T-helper 2 cell (primary cell): ENCODE measurements around the gene LRP1B.

ENCODE experiments used
- DNase-seq, 5 experiments: peaks; one replicate each; pipeline versions ENCODE4 v3.0.0 to v3.0.0-alpha.2; 2012 to 2022

Gene LRP1B

DNA sequence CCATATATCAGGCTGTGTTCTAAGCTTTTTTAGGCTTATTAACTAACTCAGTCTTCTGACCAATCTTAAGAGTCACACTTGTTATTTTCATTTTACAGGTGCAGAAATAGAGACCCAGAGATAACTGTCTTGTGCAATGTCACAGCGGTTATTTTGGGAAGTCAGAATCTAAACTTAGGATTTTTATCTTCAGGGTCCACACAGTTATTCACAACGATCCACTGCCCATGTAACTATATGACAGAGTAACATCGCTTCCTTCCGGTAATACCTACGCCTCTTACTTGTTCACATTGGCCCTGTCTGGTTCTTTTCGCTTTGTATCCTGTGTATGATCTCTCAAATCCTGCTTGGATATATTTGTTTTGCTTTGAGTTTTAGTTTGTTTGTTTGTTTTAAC, 631.7 kb downstream of the LRP1B start:
- no peak for DNase-seq

DNA sequence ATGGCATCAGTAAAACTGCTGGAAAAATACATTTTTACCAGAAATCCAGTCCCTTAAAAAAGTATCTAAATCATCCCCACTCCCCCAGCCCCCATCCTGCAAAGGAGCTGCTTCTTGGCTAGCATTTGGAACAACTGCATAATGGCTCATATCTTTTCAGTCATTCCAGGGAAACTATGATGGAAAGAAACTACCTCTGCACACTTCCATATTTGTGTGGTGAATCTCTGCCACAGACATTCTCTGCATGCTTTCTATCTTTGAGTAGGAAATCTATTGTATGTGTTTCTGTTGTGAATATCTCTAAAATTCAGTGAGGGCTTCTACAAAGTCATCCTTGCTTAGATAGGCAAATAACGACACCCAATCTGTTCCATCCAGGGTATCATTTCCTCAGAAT, 632.3 kb downstream of the LRP1B start:
- no peak for DNase-seq

DNA sequence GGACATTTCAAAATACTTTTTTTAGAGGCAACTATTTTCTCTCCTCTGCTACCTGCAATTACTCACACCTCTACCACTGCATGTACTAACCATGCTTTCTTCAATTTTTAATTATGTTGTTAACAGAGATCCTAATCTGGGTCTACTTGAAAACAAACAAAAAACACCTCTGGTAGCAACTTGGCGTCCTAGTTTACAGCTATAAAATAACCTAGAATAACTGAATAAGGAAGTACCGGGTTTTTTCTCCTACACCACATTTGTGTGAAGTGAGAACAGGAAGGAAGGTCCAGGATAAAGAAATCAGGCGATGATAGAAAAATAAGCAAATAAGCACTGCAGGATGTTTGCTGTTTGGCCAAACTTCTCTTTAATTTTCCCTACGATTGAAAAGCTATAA, 633.5 kb downstream of the LRP1B start:
- DNase-seq: peak in 1 of 5 experiments; percentile 2

DNA sequence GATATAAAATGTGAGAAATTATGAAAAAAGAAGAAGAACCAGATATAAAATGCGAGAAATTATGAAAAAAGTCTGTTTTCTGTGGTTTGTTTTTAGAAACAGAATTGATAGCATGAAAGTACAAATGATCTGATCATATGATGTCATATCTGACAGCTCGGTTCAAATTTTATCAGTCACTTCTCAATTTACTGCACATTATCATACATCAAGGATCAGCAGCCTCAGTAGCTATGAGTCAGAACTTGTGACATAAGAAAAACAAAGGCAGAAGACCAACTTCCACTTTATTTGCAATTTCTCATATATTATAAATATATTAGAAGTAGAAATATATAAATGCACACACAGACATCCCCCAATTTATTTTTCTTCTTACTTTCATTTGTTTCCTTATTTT, 634.0 kb downstream of the LRP1B start:
- no peak for DNase-seq

DNA sequence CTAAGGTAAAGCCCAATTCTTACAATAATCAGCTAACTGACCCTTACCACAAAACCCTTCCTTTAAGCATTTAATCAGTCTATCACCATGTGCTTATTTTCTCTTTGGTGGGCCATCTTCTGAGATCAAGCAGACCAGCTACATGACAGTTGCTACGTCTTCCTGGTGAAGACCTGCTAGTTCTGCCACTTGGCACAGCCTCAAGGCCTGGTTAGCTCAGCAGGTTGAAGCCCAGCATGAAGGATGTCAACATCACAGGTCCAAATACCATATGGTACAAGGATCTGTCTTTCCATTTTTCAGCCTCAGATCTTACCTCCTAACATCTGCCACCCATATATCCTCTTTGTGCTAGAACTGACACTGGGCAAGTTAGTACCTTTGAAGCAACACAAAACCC, 636.9 kb downstream of the LRP1B start:
- no peak for DNase-seq

DNA sequence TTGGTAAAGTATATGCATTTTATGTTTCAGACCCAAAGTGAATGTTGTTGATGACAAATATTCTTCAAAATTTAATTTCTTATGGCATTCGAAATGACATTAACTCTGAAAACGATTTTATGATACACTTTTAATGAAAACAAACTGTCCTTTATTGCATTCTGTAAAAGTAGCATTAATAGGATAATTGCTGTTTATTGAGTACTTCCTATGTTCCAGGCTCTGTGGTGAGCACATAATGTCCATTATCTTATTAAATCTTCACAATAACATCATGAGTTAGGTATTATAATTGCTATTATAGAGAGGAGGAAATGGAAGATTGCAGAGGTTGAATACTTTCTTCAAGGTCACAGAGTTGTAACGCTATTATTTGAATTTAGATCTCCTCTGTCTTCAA, 638.0 kb downstream of the LRP1B start:
- no peak for DNase-seq

DNA sequence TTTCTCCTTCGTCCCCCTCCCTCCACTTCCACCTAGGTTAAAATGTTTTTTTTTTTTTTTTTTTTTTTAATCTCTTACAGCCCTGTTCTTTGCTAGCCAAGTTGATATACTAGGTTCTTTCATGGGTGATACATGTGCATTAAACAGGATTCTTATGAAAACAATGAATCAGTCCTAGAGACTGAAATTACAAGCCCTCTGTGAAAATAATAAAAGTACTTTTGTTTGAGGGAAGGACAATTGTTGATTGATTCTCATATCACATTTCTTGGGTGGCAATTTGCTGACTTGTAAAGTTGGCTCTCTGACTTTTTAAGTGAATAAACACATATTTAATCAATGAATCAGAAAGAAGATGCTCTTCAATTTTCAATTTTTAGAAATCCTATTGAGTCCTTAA, 639.9 kb downstream of the LRP1B start:
- DNase-seq: no peak

DNA sequence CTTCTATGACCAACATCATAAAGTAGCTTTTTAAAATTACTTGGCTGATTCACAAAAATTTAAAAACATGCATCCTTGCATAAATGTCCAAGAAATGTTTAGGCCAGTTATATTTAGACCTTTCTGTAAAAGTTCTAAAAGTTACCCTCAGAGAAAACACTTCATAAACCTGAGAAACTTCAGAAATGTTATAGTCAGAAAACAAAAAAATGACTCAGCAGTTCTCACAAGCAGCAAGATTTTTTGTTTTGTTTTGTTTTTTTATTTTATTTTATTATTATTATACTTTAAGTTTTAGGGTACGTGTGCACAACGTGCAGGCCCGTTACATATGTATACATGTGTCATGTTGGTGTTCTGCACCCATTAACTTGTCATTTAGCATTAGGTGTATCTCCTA, 648.1 kb downstream of the LRP1B start:
- no peak for DNase-seq

DNA sequence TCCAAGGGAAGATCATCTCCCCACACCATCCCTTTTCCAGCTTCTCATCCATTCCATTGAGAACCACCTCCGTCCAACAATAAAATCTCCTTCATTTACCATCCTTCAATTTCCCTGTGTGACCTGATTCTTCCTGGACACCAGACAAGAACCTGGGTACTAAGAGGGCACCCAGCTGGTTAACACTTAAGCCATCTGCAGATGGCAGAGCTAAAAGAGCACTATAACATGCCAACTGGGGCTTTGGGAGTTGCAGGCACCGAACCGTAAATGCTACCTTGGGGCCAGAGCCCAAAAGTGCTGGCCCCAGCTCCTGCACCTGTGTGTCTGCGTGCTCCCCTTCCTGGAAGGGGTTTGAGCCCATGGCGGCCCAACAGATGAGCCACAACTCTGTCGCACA, 655.0 kb downstream of the LRP1B start:
- DNase-seq: no peak

DNA sequence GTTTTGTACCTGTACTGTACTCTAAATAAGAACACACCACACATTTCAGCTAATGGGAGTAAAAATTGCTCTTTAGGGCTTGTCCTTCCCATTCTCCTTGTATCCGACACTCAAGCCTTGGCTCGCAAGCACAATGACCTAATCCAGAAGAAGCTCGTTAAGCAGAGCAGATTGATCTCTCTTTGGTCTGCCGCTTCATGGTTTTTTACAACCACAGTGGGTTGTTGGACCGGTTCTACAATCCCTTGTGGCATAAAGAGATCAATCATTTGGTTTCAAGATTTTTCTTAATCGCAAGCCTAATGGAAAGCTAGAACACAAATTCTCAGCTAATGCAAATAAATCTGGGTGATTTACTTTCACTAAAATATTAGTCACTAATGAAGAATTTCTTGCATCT, 662.1 kb downstream of the LRP1B start:
- no peak for DNase-seq

DNA sequence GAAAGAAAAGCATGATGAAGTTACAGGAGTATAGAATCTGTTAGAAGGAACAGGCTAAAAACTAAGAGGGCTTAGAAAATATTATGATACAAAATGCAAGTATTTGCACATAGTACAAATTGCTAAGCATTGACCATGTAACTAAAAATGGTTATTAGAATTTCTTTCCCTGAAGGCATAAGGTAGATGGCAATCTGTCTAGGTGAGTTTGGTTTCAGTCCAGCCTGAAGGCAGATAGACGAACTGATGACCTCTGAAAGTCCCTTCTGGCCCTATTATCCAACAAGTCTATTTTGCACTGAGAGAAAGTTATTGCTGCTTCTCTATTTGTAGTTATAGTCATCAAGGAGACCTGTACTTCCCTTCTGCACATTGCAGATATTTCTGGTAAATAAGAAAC, 663.5 kb downstream of the LRP1B start:
- DNase-seq: no peak

DNA sequence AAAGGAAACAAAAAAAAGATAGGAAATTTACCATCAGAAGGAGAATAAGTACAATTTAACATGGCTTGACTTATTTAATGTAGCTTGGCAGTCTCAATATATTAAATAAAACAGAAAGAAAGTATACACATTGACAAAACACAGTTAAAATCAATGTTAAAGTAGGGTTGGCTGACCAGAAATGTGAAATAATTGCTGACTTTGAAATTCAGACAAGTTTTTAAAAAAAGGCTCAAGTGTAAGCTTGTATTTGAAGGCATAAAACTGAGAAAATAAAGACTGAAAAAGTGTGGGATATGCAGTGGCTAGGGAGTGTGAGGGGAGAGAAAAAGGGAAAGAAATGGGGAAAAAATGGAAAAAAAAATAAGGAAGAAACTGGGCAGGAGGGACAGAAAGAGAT, 665.8 kb downstream of the LRP1B start:
- no peak for DNase-seq

DNA sequence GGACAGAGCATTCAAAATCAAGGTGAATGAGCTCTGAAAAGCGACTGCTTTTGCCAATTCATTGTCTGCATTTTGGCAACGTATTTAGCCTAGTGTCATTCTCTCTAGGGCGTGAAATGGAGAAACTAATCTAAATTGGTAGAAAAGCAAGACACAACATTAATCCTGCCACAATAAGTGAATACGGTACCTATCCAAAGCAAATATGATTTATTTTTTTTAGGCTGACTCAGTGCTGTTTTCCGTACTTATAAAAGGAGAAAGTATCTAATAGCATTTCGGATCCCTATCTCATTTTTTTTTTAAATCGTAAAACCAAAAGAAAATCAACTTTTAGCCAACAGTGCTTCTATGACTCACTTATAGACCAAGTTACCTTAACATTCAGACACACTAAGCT, 672.5 kb downstream of the LRP1B start:
- no peak for DNase-seq

DNA sequence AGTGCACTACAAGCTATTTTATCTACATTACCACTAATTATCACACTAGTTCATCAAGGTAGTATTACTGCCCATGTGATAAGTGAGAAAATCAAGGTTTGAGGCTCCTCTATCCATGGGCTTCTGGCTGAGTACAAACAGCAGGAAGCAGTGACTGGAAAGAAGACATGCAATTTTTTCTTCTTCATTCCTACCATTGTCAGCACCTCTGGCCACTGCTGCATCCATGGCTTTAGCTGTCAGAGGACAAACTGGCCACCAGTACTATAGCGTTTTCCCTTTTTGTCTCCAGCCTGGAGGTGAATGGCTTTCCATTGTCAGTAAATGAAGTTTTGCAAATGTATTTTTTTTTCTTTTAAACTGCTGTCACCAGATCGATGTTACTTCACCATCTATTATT, 674.9 kb downstream of the LRP1B start:
- DNase-seq: no peak

DNA sequence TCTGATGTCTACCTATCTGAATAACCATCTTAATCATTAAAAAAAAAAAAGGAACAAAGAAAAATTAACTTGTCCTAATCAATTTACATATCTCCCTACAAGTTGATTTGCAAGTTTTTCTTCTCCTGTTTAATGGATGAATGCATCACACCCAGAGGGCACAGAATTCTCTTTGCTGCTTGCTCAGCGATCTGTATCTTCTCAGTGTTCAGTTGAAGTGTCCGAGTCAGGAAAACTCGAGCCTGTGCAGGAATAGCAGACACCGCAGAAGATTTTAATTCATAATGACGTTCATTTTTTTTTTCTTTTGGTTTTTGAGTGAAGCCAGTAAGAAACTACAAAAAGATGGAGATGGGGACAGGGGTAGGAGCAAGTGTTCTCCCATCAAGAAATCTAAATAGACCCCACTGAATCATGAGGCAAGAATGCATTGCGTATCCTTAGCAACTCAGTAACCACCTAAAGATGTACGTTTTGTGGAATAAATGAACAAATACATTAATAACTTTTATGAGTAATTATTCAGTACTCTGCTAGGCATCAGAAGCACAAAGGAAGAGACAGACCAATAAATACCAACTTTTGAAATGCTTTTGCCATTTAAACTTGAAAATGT, 675.5 kb downstream of the LRP1B start:
- DNase-seq: no peak

DNA sequence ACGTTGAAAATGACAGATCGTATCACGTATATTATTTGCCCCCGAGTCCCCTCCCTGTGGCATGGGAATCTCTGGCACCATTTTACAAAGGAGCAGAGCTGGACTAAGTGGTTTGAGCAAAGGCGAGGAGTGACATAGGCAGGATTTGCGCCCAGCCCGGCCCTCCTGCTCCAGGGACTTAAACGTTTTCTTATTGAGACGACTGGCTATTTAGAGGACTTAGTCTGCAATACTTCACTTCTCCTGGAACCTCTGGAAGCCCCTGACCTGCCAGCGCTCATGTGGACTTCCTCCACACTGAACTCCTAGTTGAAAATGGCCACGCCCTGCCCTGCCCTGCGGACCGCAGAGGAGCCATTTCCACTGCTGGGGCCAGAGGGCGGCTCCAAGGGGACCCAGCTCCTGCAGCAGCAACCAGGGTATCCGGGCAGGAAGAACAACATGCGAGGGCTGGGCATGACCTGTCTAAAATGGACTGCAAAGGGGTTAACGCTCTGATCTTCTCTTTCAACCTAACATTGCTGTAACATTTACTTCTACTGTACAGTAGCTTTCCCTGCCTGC, 690.7 kb downstream of the LRP1B start:
- no peak for DNase-seq

DNA sequence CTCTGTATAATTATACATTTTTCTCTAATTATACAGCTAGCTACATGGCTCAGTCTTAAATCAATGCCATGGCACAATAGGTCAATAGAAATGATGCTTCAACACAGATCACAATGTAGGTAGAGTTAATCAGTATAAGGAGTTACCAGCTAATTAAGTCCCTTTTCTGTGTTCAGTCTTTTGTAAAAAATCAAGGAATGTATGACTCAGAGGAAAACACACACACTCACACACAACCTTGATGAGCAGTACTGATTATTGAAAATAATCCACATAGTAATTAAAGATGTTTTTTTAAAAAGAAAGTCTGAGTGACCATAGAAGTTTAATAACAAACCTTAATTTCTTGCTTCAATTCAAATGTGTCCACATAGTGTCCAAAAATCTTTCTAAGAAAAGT, 691.3 kb downstream of the LRP1B start:
- DNase-seq: no peak

DNA sequence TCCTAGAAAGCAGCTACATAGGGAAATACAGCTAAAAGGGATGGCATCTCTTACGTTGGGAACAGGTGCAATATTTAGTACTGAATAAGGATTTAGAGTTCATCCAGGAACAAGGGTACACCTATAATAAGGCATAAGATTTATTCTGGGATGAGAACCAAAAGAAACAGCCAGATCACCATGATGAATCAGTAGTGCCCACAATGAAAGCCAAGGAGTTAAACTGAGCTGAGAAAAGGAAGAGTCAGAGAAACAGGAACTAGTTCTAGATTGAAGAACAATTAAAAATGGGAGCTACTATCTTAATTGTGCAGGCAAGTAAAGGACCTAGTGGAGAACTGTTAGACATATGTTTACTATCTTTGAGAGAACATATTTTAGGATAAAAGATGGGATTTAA, 692.3 kb downstream of the LRP1B start:
- no peak for DNase-seq

DNA sequence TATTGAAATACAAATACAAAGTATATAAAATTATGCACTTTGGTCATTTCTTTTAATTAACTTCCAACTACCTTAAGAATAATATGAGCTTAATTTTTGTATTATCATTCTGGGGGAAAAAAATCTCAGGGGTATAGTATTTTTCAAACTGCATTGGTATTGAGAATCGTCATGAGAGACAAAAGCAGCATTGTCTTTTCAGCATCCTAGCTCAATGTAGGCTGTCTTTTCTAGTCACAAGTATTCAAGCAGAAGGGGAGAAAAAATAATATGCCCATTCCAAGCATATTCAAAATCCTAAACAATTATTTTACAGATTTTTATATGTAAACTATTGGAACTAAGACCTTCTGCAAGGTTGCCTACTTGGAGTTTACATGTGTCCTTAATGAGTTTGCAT, 693.3 kb downstream of the LRP1B start:
- no peak for DNase-seq

DNA sequence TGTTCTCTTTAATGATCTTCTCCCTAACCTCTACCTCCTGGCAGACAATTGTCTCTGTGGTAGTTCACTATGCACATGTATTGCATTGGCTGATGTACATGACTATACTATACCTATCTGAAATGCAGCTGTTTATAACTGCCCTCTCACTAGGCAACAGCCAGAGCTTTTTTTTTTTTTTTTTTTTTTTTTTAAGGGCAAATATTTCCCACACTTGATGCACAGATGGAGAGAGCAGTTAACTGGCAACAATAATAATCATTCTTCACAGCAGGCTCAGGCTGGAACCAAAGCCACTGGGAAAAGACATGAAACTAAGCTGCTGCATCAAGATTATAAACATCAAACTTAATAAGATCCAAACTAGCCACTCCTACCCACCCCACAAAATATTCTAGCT, 707.7 kb downstream of the LRP1B start:
- no peak for DNase-seq

DNA sequence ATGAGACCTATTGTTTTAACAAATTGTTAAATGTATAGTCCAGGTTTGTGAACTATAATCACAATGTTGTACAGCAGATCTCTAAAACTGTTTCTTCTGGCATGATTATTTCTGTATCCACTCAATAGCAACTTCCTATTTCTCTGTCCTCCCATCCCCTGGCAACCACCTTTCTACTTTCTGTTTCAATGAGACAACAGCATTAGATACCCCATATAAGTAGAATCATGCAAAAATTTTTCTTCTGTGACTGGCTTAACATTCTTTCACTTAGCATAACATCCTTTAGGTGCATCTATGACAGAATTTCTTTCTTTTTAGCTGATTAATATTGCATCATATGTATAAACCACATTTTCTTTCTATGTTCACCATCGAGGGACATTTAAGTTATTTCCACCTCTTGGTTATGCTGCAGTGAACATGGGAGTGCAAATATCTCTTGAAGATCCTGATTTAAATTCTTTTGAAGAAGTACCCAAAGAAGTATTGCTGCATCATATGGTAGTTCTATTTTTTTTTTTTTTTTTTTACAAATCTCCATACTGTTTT, 713.5 kb downstream of the LRP1B start:
- no peak for DNase-seq

DNA sequence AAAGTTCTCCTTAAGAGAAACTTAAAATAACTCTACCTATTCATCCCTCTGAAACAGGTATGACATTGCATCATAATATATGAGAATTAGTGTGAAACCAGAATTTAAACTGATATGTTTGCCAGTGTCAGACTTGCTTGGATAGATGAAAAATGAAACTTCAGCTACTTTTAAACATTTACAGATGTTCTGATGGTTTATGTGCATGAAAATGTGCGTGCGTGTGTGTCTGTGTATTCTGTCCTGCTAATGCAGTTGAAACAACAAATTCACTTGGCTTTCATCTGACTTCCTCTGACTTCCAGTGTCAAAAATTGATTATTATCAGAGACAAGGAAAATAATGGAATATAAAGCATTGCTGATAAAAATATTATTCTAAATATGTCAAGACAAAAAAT, 719.4 kb downstream of the LRP1B start:
- DNase-seq: no peak

DNA sequence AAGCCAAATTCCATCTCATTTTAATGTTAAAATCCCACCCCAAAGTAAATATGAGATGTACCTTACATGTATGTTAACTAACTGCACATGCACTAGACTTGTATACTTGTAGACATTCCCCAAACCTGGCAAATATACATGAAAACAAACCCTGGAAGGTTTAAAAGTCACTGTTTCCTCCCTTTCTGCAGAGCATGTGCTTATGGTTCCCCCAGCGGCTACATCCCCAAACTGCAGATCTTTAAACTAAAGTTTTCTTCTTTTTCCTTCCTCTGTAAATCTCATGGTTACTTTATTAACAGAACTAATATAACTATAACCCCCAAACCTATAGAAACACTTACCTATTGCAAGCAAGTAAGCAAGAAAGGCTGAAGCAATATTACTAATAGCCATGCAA, 731.5 kb downstream of the LRP1B start:
- DNase-seq: no peak

DNA sequence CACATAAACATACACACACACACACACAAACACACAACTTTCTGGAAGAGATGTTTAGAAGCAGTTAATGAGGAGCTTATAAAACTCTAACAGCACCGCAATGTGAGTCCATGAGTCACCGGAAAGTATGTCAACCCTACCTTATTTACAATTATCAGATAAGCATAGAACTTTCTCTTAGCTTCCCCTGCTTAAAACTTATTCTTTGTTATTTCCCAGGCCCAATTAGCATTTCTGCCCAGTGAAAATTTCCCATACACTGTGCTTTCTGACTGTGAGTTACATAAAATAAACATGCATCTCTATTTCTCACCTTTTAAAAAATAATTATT, 737.6 kb downstream of the LRP1B start:
- no peak for DNase-seq

DNA sequence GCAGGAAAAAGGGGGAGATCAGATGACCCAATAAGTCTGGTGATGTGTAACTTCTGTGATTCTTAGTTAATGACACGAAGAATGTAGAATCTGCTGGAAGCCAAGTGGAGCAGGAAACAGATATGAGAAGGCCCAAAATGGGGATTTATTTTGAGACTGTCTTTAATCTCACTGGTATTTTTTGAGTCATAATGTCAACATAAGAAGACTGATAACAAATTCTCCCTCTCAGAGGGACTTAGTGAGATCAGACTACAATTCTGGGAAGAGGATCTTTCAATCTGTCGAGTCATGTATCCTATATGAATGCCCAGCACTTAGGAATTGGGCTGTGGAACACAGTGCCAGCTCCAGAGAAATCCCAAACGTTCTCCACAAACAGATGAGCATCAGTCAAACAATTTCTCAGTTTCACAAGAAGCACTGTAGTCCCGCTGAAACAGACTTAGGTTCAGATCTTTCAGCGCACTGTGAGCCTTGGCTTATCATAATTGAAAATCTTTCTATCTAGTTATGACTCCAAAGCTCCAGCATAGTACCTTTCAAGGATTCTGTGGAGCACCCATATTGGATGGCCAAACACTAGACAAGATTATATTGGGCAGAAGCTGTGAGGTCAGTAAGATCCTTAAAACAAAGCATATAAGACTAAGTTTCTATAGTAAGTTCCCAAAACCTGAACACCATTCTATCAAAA, 738.2 kb downstream of the LRP1B start:
- no peak for DNase-seq
